IMR-90 (cell line): ENCODE results near the gene MGST2. TPM values are rescaled to one million over a fixed set of nuclear protein-coding genes. Genes with fewer than 3 reads are reported as not detected.

Source experiments
- ATAC-seq: fragments of 200-7000 bp; cut with Tn5 transposase; 2 replicates; pipeline ENCODE4 v1.9.1; 2020; ENCODE audit warnings: low read depth, mild to moderate bottlenecking, moderate library complexity
- BruUV-seq: library from RNA; stranded (reverse); fragments of 400-500 nt; replicated peaks from 2 replicates; lab custom pipeline; 2021; lab: Mats Ljungman, UMichigan
- CTCF ChIA-PET: fragments of 300-600 bp; formaldehyde crosslinking; extraction: SDS; loops from one replicate; lab custom pipeline; 2021; ENCODE audit warnings: antibody characterized with exemption; lab: Yijun Ruan, JAX
- POLR2A ChIA-PET: fragments of 300-600 bp; sonication (Branson Sonifier 250); formaldehyde crosslinking; loops from one replicate; lab custom pipeline; 2022; ENCODE audit warnings: antibody characterized with exemption; ENCODE audit not compliant: unreplicated experiment; lab: Charles Lee
- DNase-seq: peaks from one replicate; pipeline ENCODE4 v3.0.0; 2013
- H2AFZ ChIP-seq: replicated peaks from 2 replicates; pipeline ENCODE3; 2013; ENCODE audit warnings: low read length, mild to moderate bottlenecking; ENCODE audit not compliant: poor library complexity
- H2AK5ac ChIP-seq: 2 replicates; pipeline ENCODE4 v1.6.1; 2013; ENCODE audit warnings: low read depth, low read length, inconsistent platforms
- H2AK9ac ChIP-seq: replicated peaks from 2 replicates; pipeline ENCODE3; 2013; ENCODE audit warnings: mild to moderate bottlenecking, low read depth, low read length, moderate library complexity; ENCODE audit not compliant: poor library complexity
- H2BK120ac ChIP-seq: 2 replicates; pipeline ENCODE4 v1.6.1; 2013; ENCODE audit warnings: low read depth, low read length, inconsistent platforms
- H2BK15ac ChIP-seq: 3 replicates; pipeline ENCODE4 v1.6.1; 2013; ENCODE audit warnings: low read depth, low read length, inconsistent platforms
- H2BK20ac ChIP-seq: 2 replicates; pipeline ENCODE4 v1.6.1; 2013; ENCODE audit warnings: low read depth, mild to moderate bottlenecking, inconsistent platforms, low read length, moderate library complexity
- H2BK5ac ChIP-seq: 2 replicates; pipeline ENCODE4 v1.6.1; 2013; ENCODE audit warnings: mild to moderate bottlenecking, low read depth, low read length, inconsistent platforms; ENCODE audit not compliant: poor library complexity, severe bottlenecking
- H3K14ac ChIP-seq: replicated peaks from 2 replicates; pipeline ENCODE4 v1.6.1; 2013; ENCODE audit warnings: low read depth, low read length, inconsistent platforms
- H3K18ac ChIP-seq: 2 replicates; pipeline ENCODE4 v1.6.1; 2013; ENCODE audit warnings: low read depth, low read length, control low read depth
- H3K23ac ChIP-seq: 2 replicates; pipeline ENCODE4 v1.6.1; 2013; ENCODE audit warnings: low read depth, low read length, inconsistent platforms
- H3K27ac ChIP-seq: 2 replicates; pipeline ENCODE4 v1.5.1; 2013; ENCODE audit warnings: mild to moderate bottlenecking, control low read depth, low read length; ENCODE audit not compliant: insufficient read depth
- H3K27me3 ChIP-seq: 2 replicates; pipeline ENCODE4 v1.6.1; 2013; ENCODE audit warnings: low read length; ENCODE audit not compliant: control insufficient read depth, insufficient read depth
- H3K36me3 ChIP-seq: 2 replicates; pipeline ENCODE4 v1.6.1; 2013; ENCODE audit warnings: low read length, mixed read lengths; ENCODE audit not compliant: control insufficient read depth, insufficient read depth
- H3K4ac ChIP-seq: 2 replicates; pipeline ENCODE4 v1.6.1; 2013; ENCODE audit warnings: low read depth, low read length, inconsistent platforms
- H3K4me1 ChIP-seq: 2 replicates; pipeline ENCODE4 v1.6.1; 2013; ENCODE audit warnings: low read length, mixed read lengths; ENCODE audit not compliant: control insufficient read depth, insufficient read depth
- H3K4me2 ChIP-seq: 2 replicates; pipeline ENCODE4 v1.6.1; 2013; ENCODE audit warnings: low read depth, mild to moderate bottlenecking, control low read depth, low read length, moderate library complexity
- H3K4me3 ChIP-seq: 2 replicates; pipeline ENCODE4 v1.5.1; 2013; ENCODE audit warnings: low read depth, mild to moderate bottlenecking, control low read depth, low read length, moderate library complexity; ENCODE audit not compliant: insufficient read depth
- H3K56ac ChIP-seq: 2 replicates; pipeline ENCODE4 v1.6.1; 2013; ENCODE audit warnings: low read length, inconsistent platforms; ENCODE audit not compliant: insufficient read depth; ENCODE audit errors: extremely low read depth
- H3K79me1 ChIP-seq, 2 experiments: 2 replicates each; pipeline ENCODE4 v1.6.1; 2013; ENCODE audit warnings: low read length in 2 of 2, inconsistent platforms in 1 of 2, low read depth in 1 of 2
- H3K9ac ChIP-seq: 2 replicates; pipeline ENCODE4 v1.6.1; 2013; ENCODE audit warnings: low read depth, low read length, control low read depth
- H3K9me1 ChIP-seq: 2 replicates; pipeline ENCODE4 v1.6.1; 2013; ENCODE audit warnings: low read length, inconsistent platforms; ENCODE audit not compliant: insufficient read depth
- H3K9me3 ChIP-seq: 2 replicates; pipeline ENCODE4 v1.6.1; 2013; ENCODE audit warnings: low read length; ENCODE audit not compliant: control insufficient read depth, insufficient read depth
- H4K20me1 ChIP-seq: 2 replicates; pipeline ENCODE4 v1.6.1; 2013; ENCODE audit warnings: low read length, inconsistent platforms; ENCODE audit not compliant: insufficient read depth
- H4K5ac ChIP-seq: 2 replicates; pipeline ENCODE4 v1.6.1; 2013; ENCODE audit warnings: mild to moderate bottlenecking, low read depth, low read length, control low read depth
- H4K8ac ChIP-seq, 2 experiments: 2 replicates each; pipeline ENCODE4 v1.6.1; 2013; ENCODE audit warnings: low read depth in 2 of 2, low read length in 2 of 2, control low read depth in 1 of 2, inconsistent platforms in 1 of 2
- H4K91ac ChIP-seq: 2 replicates; pipeline ENCODE4 v1.6.1; 2013; ENCODE audit warnings: low read depth, low read length, inconsistent platforms; ENCODE audit not compliant: insufficient read depth
- BHLHE40 ChIP-seq: fragments of 150-350 bp; IDR thresholded peaks from 2 replicates; pipeline ENCODE4 v1.6.1; 2016; ENCODE audit warnings: mild to moderate bottlenecking, low read depth, low read length
- CHD1 ChIP-seq: IDR thresholded peaks from 2 replicates; pipeline ENCODE4 v1.6.1; 2012; ENCODE audit warnings: low read depth, low read length, improper control_type of control experiment
- CTCF ChIP-seq: conservative IDR thresholded peaks from 2 replicates; pipeline ENCODE4 v1.5.1; 2012; ENCODE audit warnings: mild to moderate bottlenecking, low read depth, low read length, improper control_type of control experiment
- ELK1 ChIP-seq: fragments of 150-350 bp; IDR thresholded peaks from 2 replicates; pipeline ENCODE4 v1.6.1; 2016; ENCODE audit warnings: low read depth, mild to moderate bottlenecking, low read length, moderate library complexity, borderline replicate concordance
- FOS ChIP-seq: fragments of 150-350 bp; IDR thresholded peaks from 2 replicates; pipeline ENCODE4 v1.6.1; 2016; ENCODE audit warnings: low read depth, low read length
- MAFK ChIP-seq: IDR thresholded peaks from 2 replicates; pipeline ENCODE4 v1.6.1; 2012; ENCODE audit warnings: low read depth, low read length, improper control_type of control experiment
- MAZ ChIP-seq: IDR thresholded peaks from 2 replicates; pipeline ENCODE4 v1.6.1; 2012; ENCODE audit warnings: low read depth, mild to moderate bottlenecking, low read length, improper control_type of control experiment, moderate library complexity, borderline replicate concordance
- MXI1 ChIP-seq: IDR thresholded peaks from 2 replicates; pipeline ENCODE4 v1.6.1; 2012; ENCODE audit warnings: low read depth, mild to moderate bottlenecking, low read length, moderate library complexity, borderline replicate concordance
- NFE2L2 ChIP-seq: fragments of 150-350 bp; IDR thresholded peaks from 2 replicates; pipeline ENCODE4 v1.6.1; 2016; ENCODE audit warnings: low read depth, mild to moderate bottlenecking, low read length
- POLR2A ChIP-seq: IDR thresholded peaks from 2 replicates; pipeline ENCODE4 v1.6.1; 2012; ENCODE audit warnings: mild to moderate bottlenecking, low read depth, low read length
- RAD21 ChIP-seq: IDR thresholded peaks from 2 replicates; pipeline ENCODE4 v1.6.1; 2012; ENCODE audit warnings: low read length, improper control_type of control experiment
- RCOR1 ChIP-seq: IDR thresholded peaks from 2 replicates; pipeline ENCODE4 v1.6.1; 2012; ENCODE audit warnings: mild to moderate bottlenecking, low read length, improper control_type of control experiment; ENCODE audit not compliant: insufficient replicate concordance
- RFX5 ChIP-seq: IDR thresholded peaks from 2 replicates; pipeline ENCODE4 v1.8.0; 2012; ENCODE audit warnings: low read depth, mild to moderate bottlenecking, low read length, moderate library complexity
- SMC3 ChIP-seq: fragments of 150-350 bp; IDR thresholded peaks from 2 replicates; pipeline ENCODE4 v1.6.1; 2016; ENCODE audit warnings: low read depth, mild to moderate bottlenecking, antibody characterized with exemption, low read length, moderate library complexity
- WGBS, 2 experiments: methylation state at CpG; one replicate each; pipeline versions ENCODE4 v1.1.5 to v1.1.7; 2013; ENCODE audit warnings: missing lambda C conversion rate in 2 of 2; ENCODE audit not compliant: insufficient read length in 1 of 2; ENCODE audit errors: extremely low coverage in 2 of 2; 5-methylcytosine and 5-hydroxymethylcytosine counted together
- dilution Hi-C: fragments of 300-500 bp; cut with HindIII; formaldehyde crosslinking; loops from one replicate; pipeline ENCODE4 v1.14.3; 2018; ENCODE audit warnings: low sequenced_read_pairs; ENCODE audit not compliant: unreplicated experiment
- in situ Hi-C: fragments of 300-500 bp; cut with MboI; formaldehyde crosslinking; loops from 3 replicates; pipeline ENCODE4 v1.14.3; 2019; ENCODE audit warnings: low sequenced_read_pairs, inconsistent platforms, mixed read lengths
- intact Hi-C: fragments of 100-400 bp; cut with micrococcal nuclease; formaldehyde crosslinking; loops from 2 replicates; pipeline ENCODE4 v1.10.0; 2022
- polyA plus RNA-seq, 3 experiments: library from polyadenylated mRNA; depleted of rRNA; stranded (reverse); fragments of >200 nt; gene quantifications; 2 replicates each; pipeline ENCODE4 v1.2.3, GENCODE V29; 2012; ENCODE audit warnings: low replicate concordance in 1 of 3
- total RNA-seq: library from RNA; depleted of rRNA; stranded (reverse); fragments of >200 nt; gene quantifications from 2 replicates; pipeline ENCODE4 v1.2.3, GENCODE V29; 2012

MGST2 gene
- total and polyA plus RNA-seq, 2 of the 4 experiments (the other 2 are of a cell fraction) = 4.8 to 10.5 TPM

DNA sequence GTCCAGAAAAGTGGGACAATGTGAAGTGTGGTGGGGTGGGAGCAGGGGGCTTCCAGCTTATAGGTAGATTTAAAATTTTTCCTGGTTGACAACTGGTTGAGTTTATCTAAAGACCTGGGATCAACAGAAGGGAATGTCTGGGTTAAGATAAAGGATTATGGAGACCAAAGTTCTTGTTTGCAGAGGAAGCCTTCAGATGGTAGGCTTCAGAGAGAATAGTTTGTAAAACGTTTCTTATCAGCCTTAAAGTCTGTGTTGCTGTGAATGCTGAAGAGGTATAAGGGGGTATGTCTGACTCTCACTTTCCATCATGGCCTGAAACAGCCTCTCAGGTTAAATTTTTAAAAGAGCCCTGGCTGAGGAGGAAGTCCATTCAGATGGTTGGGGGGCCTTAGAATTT, 20.5 kb downstream of the MGST2 start:
- H3K79me1 ChIP-seq = no peaks in the 10 kb centered on the region
- DNase-seq = no peak
- dilution Hi-C loops = no loop called here
- no peak overlapping the region for H3K4ac ChIP-seq
- ChIA-PET CTCF (no interaction called here), POLR2A (no interaction called here)
- H3K36me3 ChIP-seq = peaks cover 2% of the 10 kb centered on the region; the same call in 1 of the 2 replicates
- BruUV-seq = no TSS peak
- no peak overlapping the region for H4K91ac ChIP-seq
- H2AFZ ChIP-seq = no peak overlapping the region
- peaks cover 8% of the 10 kb centered on the region; the same call in 1 of the 2 replicates for H3K9me1 ChIP-seq
- no peaks in the 10 kb centered on the region for H3K27me3 ChIP-seq
- no peak overlapping the region for H4K8ac ChIP-seq
- H3K4me2 ChIP-seq = no peak overlapping the region
- no peak for ATAC-seq
- no peak overlapping the region for H4K5ac ChIP-seq
- no peak overlapping the region for H3K9ac ChIP-seq
- no peaks in the 10 kb centered on the region for H3K9me3 ChIP-seq
- H3K14ac ChIP-seq = no peak overlapping the region
- H3K18ac ChIP-seq = no peak overlapping the region
- H3K56ac ChIP-seq = no peak overlapping the region
- no CpG with 5 or more reads among the region's 1 CpG for WGBS, 2 experiments
- in situ Hi-C loops = no loop called here
- H2BK5ac ChIP-seq = no peak overlapping the region
- H3K4me1 ChIP-seq = peaks cover 11% of the 10 kb centered on the region
- no peak overlapping the region for H3K23ac ChIP-seq
- H2BK15ac ChIP-seq = no peak overlapping the region
- H4K20me1 ChIP-seq = no peaks in the 10 kb centered on the region
- H2BK20ac ChIP-seq = no peak overlapping the region
- TF ChIP-seq POLR2A = no peak
- no peak for TF ChIP-seq ELK1
- no peak for TF ChIP-seq BHLHE40
- TF ChIP-seq NFE2L2 = no peak
- TF ChIP-seq MAZ = no peak
- TF ChIP-seq MAFK = no peak
- TF ChIP-seq RAD21 = no peak
- no peak for TF ChIP-seq CHD1
- TF ChIP-seq MXI1 = no peak
- no peak for TF ChIP-seq FOS
- no peak for TF ChIP-seq RFX5
- no peak for TF ChIP-seq SMC3
- TF ChIP-seq CTCF = no peak
- TF ChIP-seq RCOR1 = no peak
- H2BK120ac ChIP-seq = no peak overlapping the region
- no peak overlapping the region for H3K27ac ChIP-seq
- intact Hi-C loops = no loop called here
- H3K4me3 ChIP-seq = no peak overlapping the region
- no peak overlapping the region for H2AK9ac ChIP-seq
- H2AK5ac ChIP-seq = no peak overlapping the region
